Liver (tissue), 9 donors: ENCODE results near the gene SLC7A14. TPM values are rescaled to one million over a fixed set of nuclear protein-coding genes. Genes with fewer than 3 reads are reported as not detected.

Experiments
- DNase-seq: peaks from one replicate; pipeline ENCODE4 v3.0.0-alpha.2; 2017; ENCODE audit warnings: low spot score
- H3K27ac ChIP-seq, 2 donors: one replicate each; pipeline ENCODE4 v1.7.0; 2013; ENCODE audit warnings: inconsistent platforms in 2 of 2, low read length in 2 of 2, control low read depth in 1 of 2, low read depth in 1 of 2, mild to moderate bottlenecking in 1 of 2
- H3K27me3 ChIP-seq, 4 donors: one replicate each; pipeline versions ENCODE4 v1.6.1 to v1.7.0; 2013; ENCODE audit warnings: low read length in 3 of 4, inconsistent platforms in 1 of 4, mild to moderate bottlenecking in 1 of 4, moderate library complexity in 1 of 4; ENCODE audit not compliant: control insufficient read depth in 4 of 4, insufficient read depth in 4 of 4
- H3K36me3 ChIP-seq, 4 donors: one replicate each; pipeline versions ENCODE4 v1.6.1 to v1.7.0; 2013; ENCODE audit warnings: low read length in 3 of 4, mild to moderate bottlenecking in 3 of 4, low read depth in 1 of 4, moderate library complexity in 1 of 4; ENCODE audit not compliant: control insufficient read depth in 4 of 4, insufficient read depth in 3 of 4
- H3K4me1 ChIP-seq, 4 donors: one replicate each; pipeline versions ENCODE4 v1.6.1 to v1.7.0; 2013; ENCODE audit warnings: low read length in 3 of 4, mild to moderate bottlenecking in 3 of 4, moderate library complexity in 1 of 4; ENCODE audit not compliant: control insufficient read depth in 4 of 4, insufficient read depth in 4 of 4
- H3K4me3 ChIP-seq, 3 donors: one replicate each; pipeline versions ENCODE4 v1.6.1 to v1.7.0; 2013; ENCODE audit warnings: low read length in 3 of 3, control low read depth in 1 of 3, low read depth in 1 of 3, mild to moderate bottlenecking in 1 of 3
- H3K9ac ChIP-seq, 2 donors: one replicate each; pipeline ENCODE4 v1.7.0; 2013; ENCODE audit warnings: low read length in 2 of 2, mild to moderate bottlenecking in 2 of 2, moderate library complexity in 2 of 2, control low read depth in 1 of 2, low read depth in 1 of 2
- H3K9me3 ChIP-seq, 4 donors: one replicate each; pipeline versions ENCODE4 v1.6.1 to v1.7.0; 2013; ENCODE audit warnings: low read length in 3 of 4; ENCODE audit not compliant: control insufficient read depth in 4 of 4
- EGR1 ChIP-seq, 2 donors: IDR thresholded peaks; 2 replicates each; pipeline ENCODE4 v1.6.1; 2016 to 2018; ENCODE audit warnings: antibody characterized with exemption in 2 of 2, low read depth in 2 of 2
- FOXA1 ChIP-seq: IDR thresholded peaks from 2 replicates; pipeline ENCODE4 v1.6.1; 2016; ENCODE audit warnings: antibody characterized with exemption
- FOXA2 ChIP-seq: IDR thresholded peaks from 2 replicates; pipeline ENCODE4 v1.6.1; 2016; ENCODE audit warnings: antibody characterized with exemption
- GABPA ChIP-seq, 2 donors: IDR thresholded peaks in 1 of 2; conservative IDR thresholded peaks in 1 of 2; 2 replicates each; pipeline ENCODE4 v1.6.1; 2016; ENCODE audit warnings: antibody characterized with exemption in 2 of 2, mild to moderate bottlenecking in 1 of 2, moderate library complexity in 1 of 2
- HNF4A ChIP-seq, 2 donors: conservative IDR thresholded peaks; 2 replicates each; pipeline ENCODE4 v1.6.1; 2016; ENCODE audit warnings: antibody characterized with exemption in 2 of 2, mild to moderate bottlenecking in 2 of 2
- HNF4G ChIP-seq: IDR thresholded peaks from 2 replicates; pipeline ENCODE4 v1.6.1; 2016; ENCODE audit warnings: antibody characterized with exemption
- JUND ChIP-seq, 2 donors: IDR thresholded peaks; 2 replicates each; pipeline ENCODE4 v1.6.1; 2016; ENCODE audit warnings: antibody characterized with exemption in 2 of 2
- MAX ChIP-seq: IDR thresholded peaks from 2 replicates; pipeline ENCODE4 v1.6.1; 2016; ENCODE audit warnings: antibody characterized with exemption
- NR2F2 ChIP-seq: IDR thresholded peaks from 2 replicates; pipeline ENCODE4 v1.6.1; 2016; ENCODE audit warnings: antibody characterized with exemption
- RAD21 ChIP-seq, 2 donors: IDR thresholded peaks; 2 replicates each; pipeline ENCODE4 v1.6.1; 2016; ENCODE audit warnings: antibody characterized with exemption in 2 of 2, mild to moderate bottlenecking in 2 of 2
- RXRA ChIP-seq, 2 donors: IDR thresholded peaks; 2 replicates each; pipeline ENCODE4 v1.6.1; 2017 to 2018; ENCODE audit warnings: antibody characterized with exemption in 2 of 2, mild to moderate bottlenecking in 1 of 2
- SP1 ChIP-seq: IDR thresholded peaks from 2 replicates; pipeline ENCODE4 v1.6.1; 2018; ENCODE audit warnings: antibody characterized with exemption, mild to moderate bottlenecking
- TAF1 ChIP-seq: conservative IDR thresholded peaks from 2 replicates; pipeline ENCODE4 v1.6.1; 2016; ENCODE audit warnings: antibody characterized with exemption, mild to moderate bottlenecking
- YY1 ChIP-seq: IDR thresholded peaks from 2 replicates; pipeline ENCODE4 v1.6.1; 2016; ENCODE audit warnings: antibody characterized with exemption, mild to moderate bottlenecking
- ZBTB33 ChIP-seq: IDR thresholded peaks from 2 replicates; pipeline ENCODE4 v1.6.1; 2016; ENCODE audit warnings: antibody characterized with exemption
- WGBS: extraction: QIAGEN DNeasy Blood & Tissue Kit; methylation state at CpG from one replicate; pipeline ENCODE4 v1.1.7; 2013; 5-methylcytosine and 5-hydroxymethylcytosine counted together
- polyA plus RNA-seq, 2 donors: library from polyadenylated mRNA; stranded (reverse) in 1 of 2; unstranded in 1 of 2; fragments of 200-250 nt in 1 of 2; fragments of >200 nt in 1 of 2; fragmentation: Nextera tagmentation in 1 of 2; extraction: Ambion mirVana in 1 of 2; gene quantifications; one replicate each; pipeline versions ENCODE4 v1.2.1 to v1.2.3, GENCODE V29; 2013 to 2015
- total RNA-seq, 2 donors: library from RNA; depleted of rRNA; stranded (reverse); fragments of >200 nt; gene quantifications; one replicate each; pipeline ENCODE4 v1.2.3, GENCODE V29; 2014
- TF ChIP-seq, protein P1 (sequence below): IDR thresholded peaks from 2 replicates; pipeline ENCODE4 v1.6.1; 2016; ENCODE audit warnings: antibody characterized with exemption
- TF ChIP-seq, protein P2 (sequence below): fragments of 150-350 bp; IDR thresholded peaks from 2 replicates; pipeline ENCODE4 v1.5.1; 2017; ENCODE audit warnings: improper control_type of control experiment, low read depth, low read length; ENCODE audit not compliant: missing input control
- TF ChIP-seq, protein P3 (sequence below): IDR thresholded peaks from 2 replicates; pipeline ENCODE4 v1.6.1; 2016; ENCODE audit warnings: antibody characterized with exemption, mild to moderate bottlenecking
- donor health status: healthy.
- donor health status: healthy.
- donor health status: healthy.
- donor health status: healthy.
- donor health status: healthy.

SLC7A14 gene
- total and polyA plus RNA-seq, 4 donors: under 0.01 to 0.01 (median under 0.01) TPM; not detected in 1

DNA sequence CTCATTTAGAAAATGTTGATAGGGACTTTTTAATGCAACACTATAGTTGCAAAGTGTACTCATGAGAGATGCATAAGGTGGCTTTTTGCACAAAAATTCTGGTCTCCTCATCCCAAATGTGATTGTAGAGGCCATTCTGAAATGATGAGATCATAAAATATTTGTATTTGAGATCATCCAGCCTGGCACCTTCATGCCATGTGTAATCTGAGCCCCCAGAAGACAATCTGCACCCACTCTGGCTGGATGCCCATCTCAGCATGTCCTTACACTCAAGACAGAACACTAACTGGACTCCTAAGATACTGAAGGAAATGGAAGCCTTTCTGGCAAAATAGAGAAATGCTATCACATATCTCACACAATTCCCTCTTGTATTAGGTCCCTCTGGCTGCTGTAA, 49.2 kb downstream of the SLC7A14 start:
- Histone ChIP-seq H3K27me3 (no peaks in the 10 kb centered on the region), H3K36me3 (no peaks in the 10 kb centered on the region), H3K9ac (no peak overlapping the region), H3K4me1 (no peaks in the 10 kb centered on the region), H3K4me3 (no peak overlapping the region), H3K9me3 (no peaks in the 10 kb centered on the region), H3K27ac (no peak overlapping the region)
- DNase-seq: no peak
- TF ChIP-seq, protein P1, sequence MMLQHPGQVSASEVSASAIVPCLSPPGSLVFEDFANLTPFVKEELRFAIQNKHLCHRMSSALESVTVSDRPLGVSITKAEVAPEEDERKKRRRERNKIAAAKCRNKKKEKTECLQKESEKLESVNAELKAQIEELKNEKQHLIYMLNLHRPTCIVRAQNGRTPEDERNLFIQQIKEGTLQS: no peak
- TF ChIP-seq HNF4G: no peak
- TF ChIP-seq ZBTB33: no peak
- no peak for TF ChIP-seq FOXA1
- TF ChIP-seq EGR1 (IDR thresholded peaks at IDR 0.05; ENCODE audit: low read depth in 2 of 2): no peak
- no peak for TF ChIP-seq TAF1
- no peak for TF ChIP-seq FOXA2
- TF ChIP-seq HNF4A (conservative IDR thresholded peaks at IDR 0.05): no peak
- no peak for TF ChIP-seq SP1
- no peak for TF ChIP-seq RAD21 (IDR thresholded peaks at IDR 0.05)
- TF ChIP-seq GABPA (IDR thresholded peaks at IDR 0.05 in 1 of 2, conservative IDR thresholded peaks at IDR 0.05 in 1 of 2): no peak
- no peak for TF ChIP-seq MAX
- TF ChIP-seq, protein P2, sequence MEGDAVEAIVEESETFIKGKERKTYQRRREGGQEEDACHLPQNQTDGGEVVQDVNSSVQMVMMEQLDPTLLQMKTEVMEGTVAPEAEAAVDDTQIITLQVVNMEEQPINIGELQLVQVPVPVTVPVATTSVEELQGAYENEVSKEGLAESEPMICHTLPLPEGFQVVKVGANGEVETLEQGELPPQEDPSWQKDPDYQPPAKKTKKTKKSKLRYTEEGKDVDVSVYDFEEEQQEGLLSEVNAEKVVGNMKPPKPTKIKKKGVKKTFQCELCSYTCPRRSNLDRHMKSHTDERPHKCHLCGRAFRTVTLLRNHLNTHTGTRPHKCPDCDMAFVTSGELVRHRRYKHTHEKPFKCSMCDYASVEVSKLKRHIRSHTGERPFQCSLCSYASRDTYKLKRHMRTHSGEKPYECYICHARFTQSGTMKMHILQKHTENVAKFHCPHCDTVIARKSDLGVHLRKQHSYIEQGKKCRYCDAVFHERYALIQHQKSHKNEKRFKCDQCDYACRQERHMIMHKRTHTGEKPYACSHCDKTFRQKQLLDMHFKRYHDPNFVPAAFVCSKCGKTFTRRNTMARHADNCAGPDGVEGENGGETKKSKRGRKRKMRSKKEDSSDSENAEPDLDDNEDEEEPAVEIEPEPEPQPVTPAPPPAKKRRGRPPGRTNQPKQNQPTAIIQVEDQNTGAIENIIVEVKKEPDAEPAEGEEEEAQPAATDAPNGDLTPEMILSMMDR: no peak
- no peak for TF ChIP-seq NR2F2
- TF ChIP-seq RXRA (IDR thresholded peaks at IDR 0.05): no peak
- TF ChIP-seq YY1: no peak
- no peak for TF ChIP-seq JUND (IDR thresholded peaks at IDR 0.05)
- TF ChIP-seq, protein P3, sequence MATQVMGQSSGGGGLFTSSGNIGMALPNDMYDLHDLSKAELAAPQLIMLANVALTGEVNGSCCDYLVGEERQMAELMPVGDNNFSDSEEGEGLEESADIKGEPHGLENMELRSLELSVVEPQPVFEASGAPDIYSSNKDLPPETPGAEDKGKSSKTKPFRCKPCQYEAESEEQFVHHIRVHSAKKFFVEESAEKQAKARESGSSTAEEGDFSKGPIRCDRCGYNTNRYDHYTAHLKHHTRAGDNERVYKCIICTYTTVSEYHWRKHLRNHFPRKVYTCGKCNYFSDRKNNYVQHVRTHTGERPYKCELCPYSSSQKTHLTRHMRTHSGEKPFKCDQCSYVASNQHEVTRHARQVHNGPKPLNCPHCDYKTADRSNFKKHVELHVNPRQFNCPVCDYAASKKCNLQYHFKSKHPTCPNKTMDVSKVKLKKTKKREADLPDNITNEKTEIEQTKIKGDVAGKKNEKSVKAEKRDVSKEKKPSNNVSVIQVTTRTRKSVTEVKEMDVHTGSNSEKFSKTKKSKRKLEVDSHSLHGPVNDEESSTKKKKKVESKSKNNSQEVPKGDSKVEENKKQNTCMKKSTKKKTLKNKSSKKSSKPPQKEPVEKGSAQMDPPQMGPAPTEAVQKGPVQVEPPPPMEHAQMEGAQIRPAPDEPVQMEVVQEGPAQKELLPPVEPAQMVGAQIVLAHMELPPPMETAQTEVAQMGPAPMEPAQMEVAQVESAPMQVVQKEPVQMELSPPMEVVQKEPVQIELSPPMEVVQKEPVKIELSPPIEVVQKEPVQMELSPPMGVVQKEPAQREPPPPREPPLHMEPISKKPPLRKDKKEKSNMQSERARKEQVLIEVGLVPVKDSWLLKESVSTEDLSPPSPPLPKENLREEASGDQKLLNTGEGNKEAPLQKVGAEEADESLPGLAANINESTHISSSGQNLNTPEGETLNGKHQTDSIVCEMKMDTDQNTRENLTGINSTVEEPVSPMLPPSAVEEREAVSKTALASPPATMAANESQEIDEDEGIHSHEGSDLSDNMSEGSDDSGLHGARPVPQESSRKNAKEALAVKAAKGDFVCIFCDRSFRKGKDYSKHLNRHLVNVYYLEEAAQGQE: no peak

DNA sequence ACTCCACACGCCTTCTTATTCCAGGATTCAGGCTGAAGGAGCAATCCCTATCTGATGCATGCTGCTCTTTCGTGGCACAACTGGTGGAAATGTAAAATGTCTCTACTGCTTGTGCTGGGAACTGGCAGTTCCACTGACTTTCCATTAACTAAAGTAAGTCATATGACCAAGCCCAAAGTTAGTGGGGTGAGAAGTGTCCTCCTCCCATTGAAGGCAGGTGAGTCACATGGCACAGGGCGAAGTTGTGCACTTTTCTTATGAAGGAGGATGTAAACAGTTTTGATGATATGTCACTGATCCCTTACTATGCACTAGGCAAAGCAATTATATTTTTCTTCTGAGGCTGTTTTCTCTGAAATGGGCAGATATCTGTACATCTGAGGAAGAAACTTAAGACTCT, 51.6 kb downstream of the SLC7A14 start:
- no peaks in the 10 kb centered on the region for H3K36me3 ChIP-seq
- H3K4me1 ChIP-seq: no peaks in the 10 kb centered on the region
- DNase-seq: no peak
- H3K27me3 ChIP-seq: no peaks in the 10 kb centered on the region
- WGBS: 87% methylated on average over 3 of the region's 3 CpGs
- H3K9me3 ChIP-seq: no peaks in the 10 kb centered on the region
- no peak overlapping the region for H3K27ac ChIP-seq
- no peak overlapping the region for H3K9ac ChIP-seq
- H3K4me3 ChIP-seq: no peak overlapping the region
- TF ChIP-seq EGR1 (IDR thresholded peaks at IDR 0.05; ENCODE audit: low read depth in 2 of 2) (no peak), GABPA (IDR thresholded peaks at IDR 0.05 in 1 of 2, conservative IDR thresholded peaks at IDR 0.05 in 1 of 2) (no peak), RAD21 (IDR thresholded peaks at IDR 0.05) (no peak), SP1 (no peak), FOXA1 (no peak)
- TF ChIP-seq, protein P1: no peak
